Omental fat pad (tissue), 4 donors: Measurements from ENCODE around the gene GALNT10. TPM values are rescaled to one million over a fixed set of nuclear protein-coding genes. Genes with fewer than 3 reads are reported as not detected.

ENCODE experiments used
- ATAC-seq: fragments of 150-250 bp; one replicate; pipeline ENCODE4 v1.9.1; 2016; ENCODE audit warnings: mild to moderate bottlenecking, moderate library complexity; ENCODE audit not compliant: low FRiP score
- DNase-seq: peaks from one replicate; pipeline ENCODE4 v3.0.0-alpha.2; 2019; ENCODE audit warnings: low spot score
- total RNA-seq, 4 donors: library from RNA; depleted of rRNA; stranded (reverse); fragments of >200 nt; gene quantifications; one replicate each; pipeline ENCODE4 v1.1.0, GENCODE V29; 2016
- TF ChIP-seq, protein P1 (sequence below), 3 donors: fragments of 450-650 bp; IDR thresholded peaks; one replicate each; pipeline ENCODE4 v1.5.1; 2016 to 2017; ENCODE audit warnings: antibody characterized with exemption in 3 of 3, mild to moderate bottlenecking in 3 of 3, moderate library complexity in 2 of 3

The GALNT10 gene
- total RNA-seq, 4 donors from 2014 or later, result 21.3 to 49.7 (median 27.2) TPM

DNA sequence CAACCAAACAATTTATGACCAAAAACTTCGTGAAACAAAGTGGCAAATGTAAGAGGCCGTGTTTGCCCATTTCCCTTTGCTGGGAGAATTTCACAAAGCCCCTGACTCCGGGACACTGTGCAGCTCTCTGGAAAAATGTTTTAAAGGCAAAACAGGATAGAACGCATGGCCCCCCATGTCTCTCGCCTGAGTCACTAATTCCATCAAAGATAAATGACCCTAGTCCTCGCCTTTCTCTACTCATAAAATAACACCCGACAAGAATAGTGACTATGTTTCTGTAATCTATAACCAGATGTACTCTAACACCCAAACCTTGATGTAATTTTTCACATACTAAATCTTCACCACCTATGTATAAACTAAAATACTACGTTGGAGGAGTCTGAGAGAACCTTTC, 199.6 kb downstream of the GALNT10 start:
- TF ChIP-seq, protein P1, sequence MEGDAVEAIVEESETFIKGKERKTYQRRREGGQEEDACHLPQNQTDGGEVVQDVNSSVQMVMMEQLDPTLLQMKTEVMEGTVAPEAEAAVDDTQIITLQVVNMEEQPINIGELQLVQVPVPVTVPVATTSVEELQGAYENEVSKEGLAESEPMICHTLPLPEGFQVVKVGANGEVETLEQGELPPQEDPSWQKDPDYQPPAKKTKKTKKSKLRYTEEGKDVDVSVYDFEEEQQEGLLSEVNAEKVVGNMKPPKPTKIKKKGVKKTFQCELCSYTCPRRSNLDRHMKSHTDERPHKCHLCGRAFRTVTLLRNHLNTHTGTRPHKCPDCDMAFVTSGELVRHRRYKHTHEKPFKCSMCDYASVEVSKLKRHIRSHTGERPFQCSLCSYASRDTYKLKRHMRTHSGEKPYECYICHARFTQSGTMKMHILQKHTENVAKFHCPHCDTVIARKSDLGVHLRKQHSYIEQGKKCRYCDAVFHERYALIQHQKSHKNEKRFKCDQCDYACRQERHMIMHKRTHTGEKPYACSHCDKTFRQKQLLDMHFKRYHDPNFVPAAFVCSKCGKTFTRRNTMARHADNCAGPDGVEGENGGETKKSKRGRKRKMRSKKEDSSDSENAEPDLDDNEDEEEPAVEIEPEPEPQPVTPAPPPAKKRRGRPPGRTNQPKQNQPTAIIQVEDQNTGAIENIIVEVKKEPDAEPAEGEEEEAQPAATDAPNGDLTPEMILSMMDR (IDR thresholded peaks at IDR 0.05), result no peak
- DNase-seq, result no peak
- no peak for ATAC-seq

DNA sequence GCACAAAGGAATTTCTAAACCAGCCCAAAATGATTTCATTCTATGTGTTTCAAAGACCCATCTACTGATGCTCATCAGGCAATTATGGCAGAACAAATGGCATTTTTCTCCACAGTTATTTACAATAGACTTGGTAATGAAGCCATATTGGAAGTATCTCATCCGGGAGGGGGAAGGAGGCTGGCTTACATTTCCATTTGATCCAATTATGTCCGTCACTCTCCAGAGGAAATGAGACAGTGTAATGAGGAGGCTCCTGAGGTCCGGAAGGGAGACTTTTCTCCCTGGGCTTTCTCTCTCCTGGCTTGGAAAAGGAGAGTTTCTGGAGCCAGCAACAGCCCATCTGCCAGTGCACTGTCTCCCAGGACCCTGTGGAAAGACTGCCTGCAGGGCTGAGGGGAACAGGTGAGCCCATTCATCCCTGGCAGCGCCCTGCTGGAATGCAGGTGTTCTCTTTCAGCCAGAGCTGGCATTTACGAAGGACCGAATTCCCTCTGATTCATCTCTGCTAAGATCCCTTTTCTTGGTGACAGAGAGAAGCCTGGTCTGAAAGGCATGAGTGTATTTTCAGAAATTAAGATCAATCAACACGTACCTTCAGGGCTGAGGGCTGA, 200.3 kb downstream of the GALNT10 start:
- TF ChIP-seq, protein P1 (IDR thresholded peaks at IDR 0.05), result no peak
- DNase-seq (no peak), ATAC-seq (no peak)

DNA sequence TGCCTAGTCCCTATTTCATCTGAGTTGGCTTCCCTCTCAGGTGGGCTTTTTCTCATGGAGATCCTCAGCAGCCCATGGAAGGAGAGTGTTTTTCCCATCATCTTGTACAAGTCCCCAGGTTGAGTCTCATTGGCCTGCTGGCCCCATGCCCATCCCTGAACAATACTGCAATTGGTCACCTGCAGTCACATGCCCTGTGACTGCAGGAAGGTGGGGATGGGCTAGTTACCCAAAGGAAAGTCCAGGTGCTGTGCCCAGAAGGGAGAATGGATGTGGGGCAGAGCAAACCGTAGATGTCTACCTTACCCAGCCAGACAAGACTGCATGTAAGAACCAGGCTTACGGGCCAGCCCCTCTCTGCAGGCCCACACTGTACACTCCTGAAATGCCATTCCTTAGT, 201.3 kb downstream of the GALNT10 start:
- no peak for ATAC-seq
- no peak for DNase-seq
- TF ChIP-seq, protein P1 (IDR thresholded peaks at IDR 0.05), result no peak

DNA sequence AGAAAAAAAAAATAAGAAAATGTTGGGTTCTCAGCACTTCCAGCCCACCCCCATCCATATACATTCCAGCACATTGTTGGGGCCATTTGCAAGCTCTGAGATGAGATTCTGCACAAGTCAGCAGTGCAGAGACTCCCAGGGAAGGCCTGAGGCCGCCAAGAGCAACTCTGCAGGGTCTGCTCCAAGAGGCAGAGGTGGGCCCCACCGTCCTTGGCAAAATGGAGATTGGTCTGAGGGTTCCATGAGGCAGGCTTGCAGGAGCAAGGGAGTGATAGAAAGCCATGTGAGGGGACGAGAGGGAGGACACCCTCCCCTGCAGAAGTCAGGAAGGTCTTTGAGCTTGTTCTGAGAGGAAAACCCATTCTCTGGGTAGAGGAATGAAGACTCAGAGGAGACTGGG, 203.3 kb downstream of the GALNT10 start:
- DNase-seq (no peak), ATAC-seq (no peak)
- TF ChIP-seq, protein P1 (IDR thresholded peaks at IDR 0.05), result no peak

DNA sequence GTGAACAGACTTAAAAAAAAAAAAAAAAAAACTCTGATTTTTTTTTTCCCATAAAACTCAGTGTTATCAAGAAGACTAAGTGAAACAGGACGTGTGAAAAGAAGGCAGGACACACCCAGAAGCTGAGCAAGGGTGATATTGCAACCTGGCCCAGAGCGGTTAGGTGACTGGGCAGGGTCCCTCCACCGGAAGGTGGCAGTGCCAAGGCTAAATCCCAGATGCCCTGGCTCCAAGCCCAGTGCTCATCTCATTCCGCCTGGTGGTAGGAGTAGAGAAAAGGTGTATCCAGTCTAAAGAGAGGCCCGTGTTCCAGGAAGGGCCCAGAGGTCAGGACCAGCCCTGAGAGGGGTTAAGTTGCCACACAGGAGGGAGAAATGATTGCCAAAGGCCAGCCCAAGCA, 203.8 kb downstream of the GALNT10 start:
- ATAC-seq, result no peak
- DNase-seq, result no peak
- TF ChIP-seq, protein P1 (IDR thresholded peaks at IDR 0.05), result no peak

DNA sequence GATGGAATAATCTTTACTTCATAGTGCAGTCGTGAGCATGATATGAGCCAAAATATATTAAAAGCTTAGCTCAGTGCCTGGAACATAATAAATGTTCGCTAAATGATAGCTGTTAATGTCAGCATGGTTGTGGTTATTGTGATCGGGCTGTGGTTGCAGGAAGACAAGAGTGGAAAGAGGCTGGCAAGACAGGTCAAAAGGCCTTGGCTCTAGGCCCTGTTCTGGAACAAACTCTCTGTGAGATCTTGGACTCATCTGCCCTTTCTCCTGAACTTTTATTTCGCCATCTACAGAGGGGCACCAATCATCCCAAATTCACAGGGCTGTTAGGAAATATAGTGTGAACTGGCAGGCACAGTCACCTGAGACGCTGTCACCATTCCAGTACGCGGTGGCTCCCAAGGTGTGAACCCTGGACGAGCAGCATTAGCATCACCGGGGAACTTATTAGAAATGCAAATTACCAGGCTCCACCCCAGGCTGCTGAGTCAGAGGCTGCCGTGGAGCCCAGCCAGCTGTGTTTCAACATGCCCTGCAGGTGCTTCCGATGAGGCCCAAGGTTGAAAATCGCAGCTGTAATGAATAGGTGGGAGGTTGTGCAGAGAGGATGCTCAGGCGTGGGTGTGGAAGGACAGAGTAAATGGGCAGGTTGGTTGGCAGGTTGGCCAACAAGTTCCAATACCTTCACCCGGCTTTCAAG, 205.0 kb downstream of the GALNT10 start:
- TF ChIP-seq, protein P1 (IDR thresholded peaks at IDR 0.05), result no peak
- DNase-seq (no peak), ATAC-seq (peak; percentile 72)

DNA sequence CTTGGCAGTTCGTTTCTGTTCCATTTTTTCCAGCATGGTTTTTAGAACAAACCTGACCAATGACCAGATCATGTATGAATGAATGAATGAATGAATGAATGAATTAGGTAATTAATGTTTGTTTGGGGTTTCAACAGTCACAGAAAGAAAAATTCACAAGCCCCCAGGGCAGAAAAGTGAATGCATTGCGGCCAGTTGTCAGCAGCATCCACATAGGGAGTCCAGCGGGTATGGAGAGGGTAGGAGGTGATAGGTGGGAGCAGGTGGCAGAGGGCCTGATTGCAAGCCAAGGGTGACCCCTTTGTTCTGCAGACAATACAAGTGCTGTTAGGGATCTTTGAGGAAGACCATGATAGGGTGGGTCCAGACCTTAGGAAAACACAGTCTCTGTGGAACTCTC, 205.6 kb downstream of the GALNT10 start:
- DNase-seq, result no peak

More for the DNA sequence above, 205.6 kb downstream of the GALNT10 start:
- TF ChIP-seq, protein P1 (IDR thresholded peaks at IDR 0.05), result no peak
- ATAC-seq, result no peak
